NCI-H510A (cell line): ENCODE data around the gene IQCK.
"Not testable (repeated sequence)": the region's sequence is repeated elsewhere in the genome, so short reads cannot be mapped to it uniquely, and the experiment has no call there.

Source experiments
- DNase-seq: peaks from one replicate; lab custom pipeline; 2025; lab: John Stamatoyannopoulos, UW

The IQCK gene

DNA sequence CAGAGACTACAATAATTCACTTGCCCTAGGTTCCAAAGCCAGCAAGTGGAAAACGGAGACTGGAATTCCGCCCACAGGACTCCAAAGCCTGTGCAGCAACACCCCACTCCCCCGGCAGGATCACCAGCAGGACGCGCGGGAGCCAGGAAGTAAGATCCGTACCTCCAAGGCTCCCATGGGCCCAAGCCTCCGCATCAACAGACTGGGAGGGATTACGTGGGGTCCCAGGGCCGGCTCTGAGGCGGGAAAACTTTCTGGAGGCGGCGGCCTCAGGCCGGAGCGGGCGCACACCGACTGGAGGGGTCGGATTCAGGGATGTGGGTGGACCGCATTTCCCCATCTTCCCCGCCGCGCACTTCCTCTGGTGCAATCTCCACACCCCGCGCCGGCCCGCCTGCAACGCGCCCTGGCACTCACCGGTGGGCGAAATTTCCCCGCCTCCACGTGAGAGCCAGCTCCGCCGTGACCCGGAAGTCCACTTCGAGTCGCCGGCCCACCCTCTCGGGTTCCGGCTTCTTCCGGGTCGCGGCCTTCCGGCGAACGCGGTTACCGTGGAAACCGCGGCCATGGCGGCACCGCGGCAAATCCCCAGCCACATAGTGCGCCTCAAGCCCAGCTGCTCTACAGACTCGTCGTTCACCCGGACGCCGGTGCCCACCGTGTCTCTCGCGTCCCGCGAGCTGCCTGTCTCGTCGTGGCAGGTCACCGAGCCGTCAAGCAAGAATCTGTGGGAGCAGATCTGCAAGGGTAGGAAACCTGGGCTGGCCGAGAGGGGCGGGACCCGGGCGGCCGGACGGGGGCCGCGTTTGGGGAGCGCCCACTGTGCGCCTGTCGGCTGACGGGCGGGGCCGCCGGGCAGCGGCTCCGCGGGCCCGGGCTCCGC lies at the start of gene IQCK, which contains the start of gene KNOP1:
IQCK (plus strand) TSS at position 531 of the 883 bp plus-strand sequence; CDS start at position 567, 36 bp downstream.
KNOP1 (minus strand) TSS at position 487 of the 883 bp plus-strand sequence. CDS start 3,192 bp downstream, outside the sequence.
- peak; percentile 95 for DNase-seq

DNA sequence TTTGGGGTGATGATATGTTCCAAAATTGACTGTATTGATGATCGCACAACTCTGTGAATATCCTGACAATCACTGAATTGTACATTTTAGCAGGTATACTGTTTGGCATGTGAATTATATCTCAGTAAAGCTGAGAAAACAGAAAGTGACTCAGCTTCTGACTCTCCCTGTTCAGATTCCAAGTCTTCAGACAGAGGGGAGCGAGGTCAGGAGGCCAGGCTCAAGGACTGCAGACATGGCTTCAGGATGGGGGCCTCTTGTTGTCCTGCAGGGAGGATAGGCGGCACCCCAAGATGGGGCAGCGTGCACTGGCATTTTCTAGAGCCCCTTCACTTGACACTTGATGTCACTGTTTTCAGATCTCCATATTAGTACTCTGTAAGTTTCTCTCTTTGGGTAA lies 45.7 kb upstream of the IQCK start:
- no peak for DNase-seq

- DNase-seq, result no peak
Observed at GRCh38 chr16:19674485-19674884, 43.6 kb upstream of the IQCK start.

DNA sequence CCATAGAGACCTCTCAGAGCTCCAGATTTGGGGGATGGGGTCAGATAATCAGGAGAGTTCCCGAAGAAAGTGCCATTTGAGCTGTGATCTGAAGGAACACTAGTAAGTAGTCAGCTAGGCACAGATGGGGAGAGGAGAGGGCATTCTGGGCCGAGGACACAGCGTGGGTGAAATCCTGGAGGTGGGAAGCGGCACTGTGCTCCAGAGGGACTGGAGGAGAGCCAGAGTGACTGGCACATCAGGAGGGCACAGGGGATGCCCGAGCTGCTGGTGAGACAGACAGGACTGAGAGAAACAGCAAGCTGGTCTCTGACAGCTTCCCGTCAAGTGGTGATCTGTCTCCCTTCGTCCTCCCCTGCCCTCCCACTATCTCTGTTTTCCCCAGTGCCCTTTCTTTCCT lies 40.7 kb upstream of the IQCK start:
- DNase-seq, result no peak

- DNase-seq, result no peak
Observed at GRCh38 chr16:19678804-19679203, 39.3 kb upstream of the IQCK start.

GRCh38 chr16:19679281-19679680 lies 38.8 kb upstream of the IQCK start:
- DNase-seq, result not testable (repeated sequence)

GRCh38 chr16:19680881-19681340 lies 37.2 kb upstream of the IQCK start:
- no peak for DNase-seq

- DNase-seq, result no peak
Observed at GRCh38 chr16:19681637-19682036, 36.4 kb upstream of the IQCK start.

DNA sequence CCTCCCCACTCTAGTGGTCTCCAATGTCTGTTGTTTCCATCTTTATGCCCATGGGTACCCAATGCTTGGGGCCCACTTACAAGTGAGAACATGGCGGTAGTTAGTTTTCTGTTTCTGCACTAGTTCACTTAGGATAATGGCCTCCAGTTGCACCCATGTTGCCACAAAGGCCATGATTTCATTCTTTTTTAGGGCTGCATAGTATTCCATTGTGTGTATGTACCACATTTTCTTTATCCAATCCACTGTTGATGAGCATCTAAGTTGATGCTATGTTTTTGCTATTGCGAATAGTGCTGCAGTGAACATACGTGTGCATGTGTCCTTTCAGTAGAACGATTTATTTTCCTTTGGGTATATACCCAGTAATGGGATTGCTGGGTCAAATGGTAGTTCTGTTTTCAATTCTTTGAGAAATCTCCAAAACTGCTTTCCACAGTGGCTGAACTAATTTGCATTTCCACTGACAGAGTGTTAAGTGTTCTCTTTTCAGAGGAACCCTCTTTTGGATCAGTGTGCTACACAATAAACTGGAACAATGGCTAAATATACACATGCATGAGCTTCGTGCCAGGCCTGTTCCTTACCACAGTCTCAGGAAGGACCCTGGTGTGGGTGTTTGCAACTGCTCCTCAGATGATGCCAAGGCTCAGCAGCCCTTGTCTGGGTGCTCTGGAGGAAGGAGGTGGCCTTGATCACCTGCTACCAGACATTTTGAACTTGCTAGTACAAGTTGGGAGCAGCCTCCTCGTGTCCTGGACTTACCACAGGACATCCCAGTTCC lies 34.4 kb upstream of the IQCK start:
- no peak for DNase-seq

GRCh38 chr16:19685176-19685575 lies 32.9 kb upstream of the IQCK start:
- DNase-seq, result no peak

GRCh38 chr16:19687279-19687678 lies 30.8 kb upstream of the IQCK start:
- DNase-seq, result no peak

DNA sequence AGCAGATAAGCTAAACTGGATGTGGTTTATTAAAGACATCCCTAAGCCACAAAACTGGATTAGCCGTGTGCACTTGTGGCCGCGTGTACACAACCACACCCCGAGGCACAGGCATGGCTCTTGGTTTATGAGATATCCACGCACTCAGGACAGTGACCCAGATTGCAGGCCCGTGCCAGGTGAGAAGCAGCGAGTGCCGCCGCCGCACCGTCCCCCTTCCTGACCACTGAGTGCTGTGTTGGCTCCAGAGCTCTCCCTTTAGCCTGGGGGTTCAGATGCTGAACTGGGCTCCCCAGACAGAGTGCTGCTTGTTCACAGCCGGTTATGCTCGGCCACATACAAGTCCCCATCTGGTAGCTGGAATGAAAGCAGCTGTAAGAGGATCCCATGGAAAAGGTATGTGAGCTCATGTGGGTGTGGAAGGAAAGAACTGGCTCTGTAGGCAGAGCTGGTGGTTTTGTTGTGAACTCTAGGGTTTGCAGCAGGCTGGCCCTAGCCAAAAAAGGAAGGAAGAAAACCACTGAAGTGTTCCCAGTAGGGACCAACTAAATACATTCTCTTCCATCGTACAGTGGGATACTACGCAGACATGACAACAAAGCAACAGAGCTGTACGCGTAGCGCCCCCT lies 29.6 kb upstream of the IQCK start:
- DNase-seq, result no peak

DNA sequence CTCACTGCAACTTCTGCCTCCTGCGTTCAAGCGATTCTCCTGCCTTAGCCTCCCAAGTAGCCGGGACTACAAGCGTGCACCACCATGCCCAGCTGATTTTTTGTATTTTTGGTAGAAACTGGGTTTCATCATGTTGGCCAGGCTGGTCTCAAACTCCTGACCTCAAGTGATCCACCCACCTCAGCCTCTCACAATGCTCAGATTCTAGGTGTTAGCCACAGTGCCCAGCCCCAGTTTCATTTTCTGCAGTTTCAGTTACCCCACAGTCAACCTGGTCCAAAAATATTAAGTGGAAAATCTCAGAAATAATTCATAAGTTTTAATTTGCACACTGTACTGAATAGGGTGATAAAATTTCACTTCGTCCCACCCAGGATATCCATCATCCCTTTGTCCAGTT lies 28.7 kb upstream of the IQCK start:
- no peak for DNase-seq

- no peak for DNase-seq
Observed at GRCh38 chr16:19690196-19690595, 27.9 kb upstream of the IQCK start.

- no peak for DNase-seq
Observed at GRCh38 chr16:19691161-19691711, 26.8 kb upstream of the IQCK start.

DNA sequence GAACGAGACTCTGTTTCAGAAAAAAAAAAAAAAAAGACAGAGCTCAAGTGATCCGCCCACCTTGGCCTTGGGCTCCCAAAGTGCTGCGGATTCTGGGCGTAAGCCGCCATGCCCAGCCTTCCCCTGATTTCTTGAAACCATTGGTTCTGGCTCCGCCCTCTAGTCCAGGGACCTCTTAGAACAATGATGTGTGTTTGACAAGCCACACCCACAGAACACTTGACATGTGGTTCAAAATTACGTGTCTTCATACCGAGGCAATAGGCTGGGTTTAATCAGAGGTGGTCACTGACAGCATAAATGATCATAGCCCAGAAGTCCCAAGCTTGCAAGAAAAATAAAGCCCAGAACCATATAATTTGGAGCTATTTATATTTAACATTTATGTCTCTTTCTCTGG lies 23.1 kb upstream of the IQCK start:
- no peak for DNase-seq

DNA sequence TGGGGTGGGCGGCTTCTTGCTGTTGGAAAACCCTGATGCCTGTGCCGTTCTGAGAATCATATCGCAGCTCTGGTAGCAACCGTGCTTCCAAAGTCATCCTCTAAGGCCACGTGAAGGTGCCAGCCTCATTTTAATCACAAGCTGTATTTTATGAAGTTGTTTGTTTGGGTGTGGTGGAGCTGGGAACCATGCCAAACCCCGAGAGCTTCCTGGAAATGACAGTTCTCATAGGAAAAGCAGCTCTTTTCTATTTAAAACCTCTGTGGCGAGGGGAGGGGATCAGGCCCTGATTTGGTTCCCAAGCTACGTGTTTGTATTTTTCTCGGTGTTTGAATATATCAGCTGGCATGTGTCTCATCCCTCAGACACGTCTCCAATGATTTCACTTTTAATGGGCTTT lies 21.7 kb upstream of the IQCK start:
- peak; percentile 58 for DNase-seq

DNA sequence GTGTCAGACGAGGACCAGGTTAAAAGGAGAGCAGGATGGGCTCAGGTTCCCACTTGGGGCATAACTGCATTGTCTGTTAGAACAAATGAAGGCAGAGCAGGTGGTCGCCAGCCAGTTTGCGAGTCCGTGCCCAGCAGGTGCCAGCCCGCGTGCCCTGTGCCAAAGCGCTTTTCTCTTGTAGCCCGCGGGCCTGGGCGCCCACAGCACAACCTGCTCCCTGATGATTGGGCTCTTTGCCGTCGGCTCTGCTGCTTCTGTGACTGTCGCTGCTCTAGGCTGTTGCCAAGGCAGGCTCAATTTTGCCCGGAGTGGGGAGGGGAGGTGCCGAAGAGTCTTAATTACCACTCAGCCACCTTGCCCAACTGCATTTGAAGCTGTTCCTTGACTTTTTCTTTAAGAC lies 21.1 kb upstream of the IQCK start:
- DNase-seq, result no peak

- no peak for DNase-seq
Observed at GRCh38 chr16:19697756-19698318, 20.2 kb upstream of the IQCK start.

DNA sequence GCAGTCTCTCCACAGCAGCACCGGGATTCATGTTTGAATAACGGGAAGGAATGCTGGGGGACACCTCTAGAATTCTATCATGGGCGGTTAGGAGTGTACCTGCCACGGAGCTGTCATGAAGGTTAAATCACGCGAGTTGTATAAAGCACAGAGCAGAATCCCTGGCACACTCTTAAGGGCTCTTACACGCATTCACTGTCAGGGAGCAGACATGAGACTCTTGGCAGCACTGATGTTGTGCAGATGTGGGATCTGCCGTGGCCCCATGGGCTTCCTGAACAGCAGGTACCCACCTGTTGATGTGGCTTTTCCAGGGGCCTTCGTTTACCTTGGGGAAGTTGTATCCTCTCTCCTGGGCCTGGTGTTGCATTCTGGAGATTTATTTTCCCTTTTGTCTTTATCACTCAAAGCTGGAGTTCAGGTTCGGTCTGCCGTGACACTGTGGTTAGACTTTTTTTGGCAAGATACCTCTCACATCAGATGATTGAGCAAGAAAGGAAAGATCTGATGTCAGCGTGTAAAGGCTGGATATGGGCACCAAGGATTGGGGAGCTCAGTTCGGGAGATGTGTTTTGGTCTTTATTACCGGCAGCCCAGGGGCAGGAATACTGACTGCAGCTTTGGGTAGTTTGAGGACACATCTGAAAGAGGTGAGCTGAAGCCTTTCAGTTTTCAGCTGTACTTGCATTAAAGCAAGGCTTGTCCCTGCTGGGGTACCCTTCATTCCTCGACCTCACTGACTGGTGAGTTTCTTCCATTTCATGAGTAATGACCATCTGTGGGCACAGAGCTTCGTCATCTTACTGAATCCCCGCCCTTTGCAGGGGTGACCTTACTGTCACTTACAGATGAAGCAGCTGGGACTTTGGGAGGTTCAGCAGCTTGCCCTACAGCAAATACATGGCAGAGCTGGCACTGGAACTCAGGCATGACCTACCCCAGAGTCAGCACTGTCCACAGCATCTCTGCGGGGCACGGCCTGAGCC lies 19.3 kb upstream of the IQCK start:
- DNase-seq, result no peak

GRCh38 chr16:19699472-19699871 lies 18.6 kb upstream of the IQCK start:
- DNase-seq, result no peak
